ENCODE results near the gene HNF1B.
A peak's percentile ranks its signal among the peaks of the same experiment; 100 is the strongest.

Gene HNF1B

GRCh38 chr17:37642681-37643080, 102.2 kb downstream of the HNF1B start:
- no peak for TF ChIP-seq CTCF (IDR thresholded peaks at IDR 0.05; ENCODE audit: extremely low read depth, missing control alignments)
- peak; percentile 11 for DNase-seq (ENCODE audit: low spot score)

- no peak for TF ChIP-seq CTCF (IDR thresholded peaks at IDR 0.05; ENCODE audit: extremely low read depth, missing control alignments)
- DNase-seq (ENCODE audit: low spot score) = no peak
Measured at GRCh38 chr17:37640015-37640414, 104.8 kb downstream of the HNF1B start.

GRCh38 chr17:37637956-37638355, 106.9 kb downstream of the HNF1B start:
- DNase-seq (ENCODE audit: low spot score) = no peak
- TF ChIP-seq CTCF (IDR thresholded peaks at IDR 0.05; ENCODE audit: extremely low read depth, missing control alignments) = no peak
